Measurements from ENCODE around the gene CLCC1. TPM values are rescaled to one million over a fixed set of nuclear protein-coding genes. Genes with fewer than 3 reads are reported as not detected.
"Not testable (repeated sequence)": the region's sequence is repeated elsewhere in the genome, so short reads cannot be mapped to it uniquely, and the experiment has no call there.

Gene CLCC1, protein sequence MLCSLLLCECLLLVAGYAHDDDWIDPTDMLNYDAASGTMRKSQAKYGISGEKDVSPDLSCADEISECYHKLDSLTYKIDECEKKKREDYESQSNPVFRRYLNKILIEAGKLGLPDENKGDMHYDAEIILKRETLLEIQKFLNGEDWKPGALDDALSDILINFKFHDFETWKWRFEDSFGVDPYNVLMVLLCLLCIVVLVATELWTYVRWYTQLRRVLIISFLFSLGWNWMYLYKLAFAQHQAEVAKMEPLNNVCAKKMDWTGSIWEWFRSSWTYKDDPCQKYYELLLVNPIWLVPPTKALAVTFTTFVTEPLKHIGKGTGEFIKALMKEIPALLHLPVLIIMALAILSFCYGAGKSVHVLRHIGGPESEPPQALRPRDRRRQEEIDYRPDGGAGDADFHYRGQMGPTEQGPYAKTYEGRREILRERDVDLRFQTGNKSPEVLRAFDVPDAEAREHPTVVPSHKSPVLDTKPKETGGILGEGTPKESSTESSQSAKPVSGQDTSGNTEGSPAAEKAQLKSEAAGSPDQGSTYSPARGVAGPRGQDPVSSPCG
- total RNA-seq (2014; rRNA removed; shearing (Covaris generic)), result 35.3 and 58.0 TPM in 2 replicates
- 34.9 and 36.8 TPM in 2 replicates for polyA plus RNA-seq (2016; fragmentation: Nextera tagmentation; extraction: Ambion mirVana)

DNA sequence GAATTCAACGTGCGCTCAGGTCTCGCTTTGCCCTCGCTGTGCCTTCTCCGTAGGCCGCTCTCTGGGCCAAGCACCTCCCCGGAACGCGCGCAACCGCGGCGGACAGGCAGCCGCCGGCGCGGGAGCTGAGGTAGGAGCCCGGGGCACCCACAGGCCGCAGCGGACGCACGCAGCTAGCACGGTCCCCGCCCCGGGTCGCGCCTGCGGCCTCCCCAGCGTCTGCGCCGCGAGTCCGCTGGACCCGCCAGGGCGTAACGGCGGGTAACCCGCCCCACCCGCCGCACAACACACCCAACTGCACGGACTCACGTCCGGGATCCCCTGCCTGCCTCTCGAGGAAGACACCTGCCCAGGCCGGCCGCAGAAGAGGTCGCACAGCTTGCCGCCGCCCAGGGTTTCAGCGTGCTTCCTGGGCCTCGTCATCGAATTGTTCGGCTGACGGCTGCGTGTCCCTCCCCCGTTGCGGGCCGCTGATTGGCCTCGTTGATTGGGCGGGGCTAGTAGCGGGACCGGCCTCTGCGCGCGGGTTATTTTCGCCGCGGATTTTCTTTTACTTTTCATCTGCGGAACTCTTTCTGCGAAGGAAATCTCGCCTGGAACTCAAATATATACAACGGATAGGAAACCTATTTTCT lies at the start of gene CLCC1:
TSS of gene CLCC1 (minus strand) at position 433 of the 635 bp plus-strand sequence. CDS start 13,047 bp downstream, outside the sequence.
- Histone ChIP-seq H3K9ac (peak within 1 kb of the TSS; percentile 93), H3F3A (ENCODE audit: insufficient read depth) (peaks cover 23% of the 10 kb centered on the region), H3K27me3 (replicated peaks; ENCODE audit: insufficient read depth) (no peaks in the 10 kb centered on the region), H3K9me2 (ENCODE audit: insufficient read depth) (no peaks in the 10 kb centered on the region), H3K4me1 (ENCODE audit: insufficient read depth) (peaks cover 7% of the 10 kb centered on the region), H3K36me3 (ENCODE audit: low read depth) (no peaks in the 10 kb centered on the region), H3K27ac (peak within 1 kb of the TSS; percentile 93), H2AFZ (peak within 1 kb of the TSS; percentile 91), H3K79me2 (ENCODE audit: insufficient read depth) (peaks cover 44% of the 10 kb centered on the region), H3K4me3 (peak within 1 kb of the TSS; percentile 88), H3K4me2 (ENCODE audit: unreplicated experiment) (peak within 1 kb of the TSS; percentile 95), H3K9me3 (ENCODE audit: low read depth) (no peaks in the 10 kb centered on the region), H4K20me1 (ENCODE audit: insufficient read depth) (no peaks in the 10 kb centered on the region)
- TF ChIP-seq EZH2phosphoT487 (IDR thresholded peaks at IDR 0.05; ENCODE audit: insufficient read depth, low read depth) (no peak), EZH2 (IDR thresholded peaks at IDR 0.05; ENCODE audit: insufficient read depth, poor library complexity, severe bottlenecking) (no peak)
- DNase-seq, result peak; percentile 98
- in situ Hi-C loops (cut with MboI), result no loop called here
- WGBS, 2 experiments (ENCODE audit: low coverage in 1 of 2, low lambda C conversion rate in 2 of 2, missing lambda C conversion rate in 2 of 2), result 0 to 1% methylated on average over 68 of the region's 72 CpGs

- H3K27me3 ChIP-seq (replicated peaks; ENCODE audit: insufficient read depth), result no peaks in the 10 kb centered on the region
- H3K4me3 ChIP-seq, result no peak overlapping the region
- no peaks in the 10 kb centered on the region for H3K9me2 ChIP-seq (ENCODE audit: insufficient read depth)
- DNase-seq, result no peak
- H3K4me2 ChIP-seq (ENCODE audit: unreplicated experiment), result no peak overlapping the region
- H2AFZ ChIP-seq, result no peak overlapping the region
- no peak overlapping the region for H3K27ac ChIP-seq
- no peaks in the 10 kb centered on the region for H3K4me1 ChIP-seq (ENCODE audit: insufficient read depth)
- H3K9me3 ChIP-seq (ENCODE audit: low read depth), result no peaks in the 10 kb centered on the region
- WGBS, 2 experiments (ENCODE audit: low coverage in 1 of 2, low lambda C conversion rate in 2 of 2, missing lambda C conversion rate in 2 of 2), result 90 to 93% methylated on average over 7 of the region's 7 CpGs
- H3F3A ChIP-seq (ENCODE audit: insufficient read depth), result no peaks in the 10 kb centered on the region
- no peak overlapping the region for H3K9ac ChIP-seq
- in situ Hi-C loops (cut with MboI), result no loop called here
- no peaks in the 10 kb centered on the region for H4K20me1 ChIP-seq (ENCODE audit: insufficient read depth)
- H3K79me2 ChIP-seq (ENCODE audit: insufficient read depth), result no peaks in the 10 kb centered on the region
- TF ChIP-seq EZH2phosphoT487 (IDR thresholded peaks at IDR 0.05; ENCODE audit: insufficient read depth, low read depth) (no peak), EZH2 (IDR thresholded peaks at IDR 0.05; ENCODE audit: insufficient read depth, poor library complexity, severe bottlenecking) (no peak)
- H3K36me3 ChIP-seq (ENCODE audit: low read depth), result peaks cover 19% of the 10 kb centered on the region
Measured at GRCh38 chr1:109011335-109011734, 48.1 kb upstream of the CLCC1 start.

- H2AFZ ChIP-seq; H3K4me3 ChIP-seq; DNase-seq; H3K9me3 ChIP-seq (ENCODE audit: low read depth); H3K27ac ChIP-seq; H3K4me2 ChIP-seq (ENCODE audit: unreplicated experiment); H3K9me2 ChIP-seq (ENCODE audit: insufficient read depth); H3K4me1 ChIP-seq (ENCODE audit: insufficient read depth); H3F3A ChIP-seq (ENCODE audit: insufficient read depth); H3K9ac ChIP-seq; H3K79me2 ChIP-seq (ENCODE audit: insufficient read depth); H3K27me3 ChIP-seq (replicated peaks; ENCODE audit: insufficient read depth); in situ Hi-C loops (cut with MboI); H4K20me1 ChIP-seq (ENCODE audit: insufficient read depth): not testable (repeated sequence)
- peaks cover 32% of the 10 kb centered on the region for H3K36me3 ChIP-seq (ENCODE audit: low read depth)
- WGBS, 2 experiments (ENCODE audit: low coverage in 1 of 2, low lambda C conversion rate in 2 of 2, missing lambda C conversion rate in 2 of 2), result 97% methylated on average over 3 of the region's 3 CpGs
Measured at GRCh38 chr1:108996622-108997021, 33.3 kb upstream of the CLCC1 start.

DNA sequence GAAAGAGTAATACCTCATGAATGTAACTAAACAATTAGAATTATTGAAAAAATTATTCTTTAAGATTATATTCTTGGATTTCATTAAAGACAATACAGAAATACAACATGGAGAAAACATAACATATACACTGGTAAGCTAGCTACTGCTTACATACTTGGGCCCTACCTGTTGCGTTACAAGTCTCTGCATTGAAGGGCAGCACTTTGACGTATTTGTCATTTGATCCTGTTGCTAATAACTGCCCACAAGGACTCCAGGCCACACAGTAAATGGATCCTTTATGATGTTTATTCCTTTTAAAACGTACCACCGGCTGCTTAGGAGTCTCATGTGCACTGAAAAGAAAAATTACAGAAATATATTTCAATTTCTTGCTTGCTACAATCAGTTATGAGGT lies 19.8 kb upstream of the CLCC1 start:
- H3K36me3 ChIP-seq (ENCODE audit: low read depth), result peaks cover 24% of the 10 kb centered on the region
- in situ Hi-C loops (cut with MboI), result no loop called here
- DNase-seq, result no peak

More for the DNA sequence above, 19.8 kb upstream of the CLCC1 start:
- no peak overlapping the region for H3K4me2 ChIP-seq (ENCODE audit: unreplicated experiment)
- H3K4me1 ChIP-seq (ENCODE audit: insufficient read depth), result no peaks in the 10 kb centered on the region
- no peak overlapping the region for H2AFZ ChIP-seq
- WGBS, 2 experiments (ENCODE audit: low coverage in 1 of 2, low lambda C conversion rate in 2 of 2, missing lambda C conversion rate in 2 of 2), result 93 to 98% methylated on average over 4 of the region's 4 CpGs
- no peak for TF ChIP-seq EZH2phosphoT487 (IDR thresholded peaks at IDR 0.05; ENCODE audit: insufficient read depth, low read depth)
- TF ChIP-seq EZH2 (IDR thresholded peaks at IDR 0.05; ENCODE audit: insufficient read depth, poor library complexity, severe bottlenecking), result no peak
- H4K20me1 ChIP-seq (ENCODE audit: insufficient read depth), result no peaks in the 10 kb centered on the region
- H3K27ac ChIP-seq, result no peak overlapping the region
- no peak overlapping the region for H3K9ac ChIP-seq
- no peaks in the 10 kb centered on the region for H3K9me3 ChIP-seq (ENCODE audit: low read depth)
- H3K79me2 ChIP-seq (ENCODE audit: insufficient read depth), result no peaks in the 10 kb centered on the region
- no peaks in the 10 kb centered on the region for H3F3A ChIP-seq (ENCODE audit: insufficient read depth)
- no peak overlapping the region for H3K4me3 ChIP-seq
- H3K9me2 ChIP-seq (ENCODE audit: insufficient read depth), result no peaks in the 10 kb centered on the region
- no peaks in the 10 kb centered on the region for H3K27me3 ChIP-seq (replicated peaks; ENCODE audit: insufficient read depth)
